GM12874 (cell line): ENCODE results near the gene IGFBP5.

Experiments
- CTCF ChIP-seq: IDR thresholded peaks from 2 replicates; pipeline ENCODE4 v1.5.1; 2011; ENCODE audit warnings: low read depth, mild to moderate bottlenecking, control low read depth, low read length, moderate library complexity; ENCODE audit not compliant: insufficient read depth

IGFBP5 gene

GRCh38 chr2:216673021-216673420, 22.3 kb downstream of the IGFBP5 start:
- no peak for TF ChIP-seq CTCF

- no peak for TF ChIP-seq CTCF
Observed at GRCh38 chr2:216672466-216672865, 22.9 kb downstream of the IGFBP5 start.

GRCh38 chr2:216671791-216672343, 23.5 kb downstream of the IGFBP5 start:
- no peak for TF ChIP-seq CTCF

GRCh38 chr2:216671081-216671411, 24.3 kb downstream of the IGFBP5 start:
- TF ChIP-seq CTCF, result no peak

- no peak for TF ChIP-seq CTCF
Observed at GRCh38 chr2:216670266-216671080, 24.9 kb downstream of the IGFBP5 start.

- peak; percentile 97 for TF ChIP-seq CTCF
Observed at GRCh38 chr2:216666461-216667233, 28.7 kb downstream of the IGFBP5 start.

GRCh38 chr2:216665717-216666116, 29.6 kb downstream of the IGFBP5 start:
- TF ChIP-seq CTCF, result no peak
